ENCODE results near the gene G6PD. TPM values are rescaled to one million over a fixed set of nuclear protein-coding genes. Genes with fewer than 3 reads are reported as not detected.

G6PD gene
- total RNA-seq, 1 experiment from 2014 or later: 615 TPM

DNA sequence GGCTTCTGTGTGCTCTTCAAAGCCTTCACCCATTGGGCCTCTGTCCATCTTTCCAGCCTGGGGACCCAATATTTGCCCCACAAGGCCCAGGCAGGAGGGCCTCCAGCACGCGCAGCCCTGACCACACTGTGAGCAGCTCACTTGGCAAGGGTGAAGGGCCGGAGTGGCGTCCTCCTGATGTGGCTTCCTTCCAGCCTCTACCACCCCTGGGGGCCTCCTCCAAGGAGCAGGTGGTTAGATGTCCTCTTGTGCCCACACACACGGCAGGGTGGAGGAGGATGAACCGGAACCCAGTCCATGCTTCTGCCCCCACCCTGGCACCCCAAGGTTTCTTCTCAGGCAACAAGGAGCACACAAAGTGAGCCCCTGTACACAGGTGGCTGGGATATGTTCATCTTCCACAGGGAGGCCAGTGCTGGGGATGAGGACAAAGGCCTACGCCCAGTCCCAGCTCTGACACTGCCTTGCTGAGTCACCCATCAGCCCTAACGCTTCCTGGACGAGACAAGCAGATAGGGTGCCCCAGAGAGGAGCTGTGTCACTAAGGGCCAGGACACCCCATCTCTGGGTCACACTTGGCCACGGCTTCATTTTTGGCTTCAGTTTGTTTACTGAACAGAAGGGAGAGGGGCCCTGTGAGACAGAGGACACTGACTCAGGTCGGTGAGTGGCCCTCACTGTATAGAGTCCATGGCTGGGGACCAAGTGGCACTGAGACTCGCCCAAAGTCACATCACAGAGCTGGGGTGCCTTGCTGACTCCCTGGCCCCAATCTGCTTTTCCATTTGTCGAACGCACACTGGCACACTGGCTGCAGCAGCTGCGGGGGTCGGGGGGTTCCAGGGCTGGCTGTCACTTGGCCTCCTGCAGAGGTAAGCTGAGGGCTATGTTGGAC lies 62.1 kb downstream of the G6PD start:
- ChIA-PET CTCF (no interaction called here), POLR2A (no interaction called here)
- in situ Hi-C loops (cut with HindIII; ENCODE audit: low pct_unique_long_range_greater_than_20kb, low sequenced_read_pairs): no loop called here
- H3K27me3 ChIP-seq (ENCODE audit: control insufficient read depth, insufficient read depth, low read length): no peaks in the 10 kb centered on the region
- H3K27ac ChIP-seq (ENCODE audit: low read length): no peak overlapping the region
- ATAC-seq (no peak), DNase-seq (ENCODE audit: low read depth, low spot score) (no peak)
- TF ChIP-seq TCF7L2 (IDR thresholded peaks at IDR 0.05; ENCODE audit: low read depth, low read length): no peak
- TF ChIP-seq POLR2AphosphoS5 (IDR thresholded peaks at IDR 0.05; ENCODE audit: low read depth, low read length): no peak
- no peak overlapping the region for H3K4me3 ChIP-seq (ENCODE audit: low read depth in 2 of 2, low read length in 2 of 2)
- H3K9me3 ChIP-seq (ENCODE audit: control insufficient read depth, insufficient read depth, low read depth, low read length): no peaks in the 10 kb centered on the region
- BruUV-seq (replicated peaks): TSS peak; percentile 28
- intact Hi-C loops (cut with micrococcal nuclease; ENCODE audit: unreplicated experiment): no loop called here
- H3K4me1 ChIP-seq (ENCODE audit: control insufficient read depth, insufficient read depth, low read length): peaks cover 24% of the 10 kb centered on the region
- no peaks in the 10 kb centered on the region for H3K36me3 ChIP-seq (ENCODE audit: control insufficient read depth, insufficient read depth, low read length)

GRCh38 chrX:154483325-154483724 lies 63.3 kb downstream of the G6PD start:
- in situ Hi-C loops (cut with HindIII; ENCODE audit: low pct_unique_long_range_greater_than_20kb, low sequenced_read_pairs): no loop called here
- ATAC-seq (no peak), DNase-seq (ENCODE audit: low read depth, low spot score) (no peak)
- BruUV-seq (replicated peaks): no TSS peak
- Histone ChIP-seq H3K27me3 (ENCODE audit: control insufficient read depth, insufficient read depth, low read length) (no peaks in the 10 kb centered on the region), H3K4me3 (ENCODE audit: low read depth in 2 of 2, low read length in 2 of 2) (no peak overlapping the region), H3K27ac (ENCODE audit: low read length) (no peak overlapping the region), H3K36me3 (ENCODE audit: control insufficient read depth, insufficient read depth, low read length) (no peaks in the 10 kb centered on the region), H3K9me3 (ENCODE audit: control insufficient read depth, insufficient read depth, low read depth, low read length) (no peaks in the 10 kb centered on the region), H3K4me1 (ENCODE audit: control insufficient read depth, insufficient read depth, low read length) (peaks cover 23% of the 10 kb centered on the region)
- ChIA-PET POLR2A (no interaction called here), CTCF (no interaction called here)
- TF ChIP-seq SIN3A (IDR thresholded peaks at IDR 0.05; ENCODE audit: borderline replicate concordance, insufficient read depth, low read depth, low read length) (no peak), POLR2AphosphoS5 (IDR thresholded peaks at IDR 0.05; ENCODE audit: low read depth, low read length) (no peak), CTCF (IDR thresholded peaks at IDR 0.05) (no peak), REST (IDR thresholded peaks at IDR 0.05; ENCODE audit: insufficient read depth in 1 of 2, low read depth in 2 of 2, low read length in 1 of 2) (no peak), TCF7L2 (IDR thresholded peaks at IDR 0.05; ENCODE audit: low read depth, low read length) (no peak)
- intact Hi-C loops (cut with micrococcal nuclease; ENCODE audit: unreplicated experiment): no loop called here

DNA sequence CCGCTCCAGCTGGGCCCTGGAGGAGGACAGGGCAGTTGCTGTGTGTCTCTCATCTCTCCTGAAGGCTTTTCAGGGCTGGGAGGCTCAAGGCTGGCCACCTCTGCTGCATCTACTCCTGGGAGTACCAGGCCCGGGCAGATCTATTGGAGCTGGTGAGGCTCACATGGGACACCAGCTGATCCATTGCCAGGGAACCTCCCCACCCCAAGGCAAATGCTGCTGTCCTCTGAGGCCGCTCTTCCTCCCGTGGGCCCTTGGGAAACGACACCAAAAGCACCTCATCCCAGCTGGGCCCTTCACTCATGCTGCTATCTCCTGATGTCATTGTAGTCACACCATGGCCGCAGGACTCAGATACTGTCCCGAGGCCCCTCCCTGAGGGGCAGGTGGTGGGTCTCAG lies 63.9 kb downstream of the G6PD start:
- Histone ChIP-seq H3K9me3 (ENCODE audit: control insufficient read depth, insufficient read depth, low read depth, low read length) (no peaks in the 10 kb centered on the region), H3K4me1 (ENCODE audit: control insufficient read depth, insufficient read depth, low read length) (peaks cover 24% of the 10 kb centered on the region), H3K27ac (ENCODE audit: low read length) (no peak overlapping the region), H3K27me3 (ENCODE audit: control insufficient read depth, insufficient read depth, low read length) (no peaks in the 10 kb centered on the region), H3K4me3 (ENCODE audit: low read depth in 2 of 2, low read length in 2 of 2) (no peak overlapping the region), H3K36me3 (ENCODE audit: control insufficient read depth, insufficient read depth, low read length) (no peaks in the 10 kb centered on the region)
- CTCF ChIA-PET: no interaction called here
- ATAC-seq (no peak), DNase-seq (ENCODE audit: low read depth, low spot score) (no peak)
- POLR2A ChIA-PET: no interaction called here
- no peak for TF ChIP-seq POLR2AphosphoS5 (IDR thresholded peaks at IDR 0.05; ENCODE audit: low read depth, low read length)
- no peak for TF ChIP-seq CTCF (IDR thresholded peaks at IDR 0.05)
- no peak for TF ChIP-seq SIN3A (IDR thresholded peaks at IDR 0.05; ENCODE audit: borderline replicate concordance, insufficient read depth, low read depth, low read length)
- no peak for TF ChIP-seq TCF7L2 (IDR thresholded peaks at IDR 0.05; ENCODE audit: low read depth, low read length)
- TF ChIP-seq REST (IDR thresholded peaks at IDR 0.05; ENCODE audit: insufficient read depth in 1 of 2, low read depth in 2 of 2, low read length in 1 of 2): no peak
- in situ Hi-C loops (cut with HindIII; ENCODE audit: low pct_unique_long_range_greater_than_20kb, low sequenced_read_pairs): no loop called here
- intact Hi-C loops (cut with micrococcal nuclease; ENCODE audit: unreplicated experiment): no loop called here
- BruUV-seq (replicated peaks): no TSS peak

Measured in Panc1 (cell line).